T-helper 2 cell treated with Interferon-gamma antibody and Interleukin-4, amounts not matched to agents 5 μg/mL and 100 μg/mL, for 36 hours (primary cell): Measurements from ENCODE around the gene SLAMF9.

Source experiments
- DNase-seq: peaks from one replicate; pipeline ENCODE4 v3.0.0; 2021; ENCODE audit warnings: low spot score
- H3K27ac Mint-ChIP-seq: one replicate; pipeline ENCODE4 v1.8.0; 2021; ENCODE audit warnings: mild to moderate bottlenecking, mixed read lengths
- H3K27me3 Mint-ChIP-seq: one replicate; pipeline ENCODE4 v1.8.0; 2021; ENCODE audit warnings: low read depth, mixed read lengths
- H3K36me3 Mint-ChIP-seq: one replicate; pipeline ENCODE4 v1.8.0; 2021; ENCODE audit warnings: low read depth, mixed read lengths
- H3K4me1 Mint-ChIP-seq: one replicate; pipeline ENCODE4 v1.8.0; 2021; ENCODE audit warnings: low read depth, mixed read lengths
- H3K4me3 Mint-ChIP-seq: one replicate; pipeline ENCODE4 v1.8.0; 2022; ENCODE audit warnings: mild to moderate bottlenecking, moderate library complexity, mixed read lengths
- H3K9me3 Mint-ChIP-seq: one replicate; pipeline ENCODE4 v1.8.0; 2021; ENCODE audit warnings: mixed read lengths

SLAMF9 gene

GRCh38 chr1:159985473-159985872, 31.4 kb upstream of the SLAMF9 start:
- no peak overlapping the region for H3K27ac Mint-ChIP-seq
- peaks cover 29% of the 10 kb centered on the region for H3K27me3 Mint-ChIP-seq
- H3K4me1 Mint-ChIP-seq = no peaks in the 10 kb centered on the region
- DNase-seq = no peak
- H3K9me3 Mint-ChIP-seq = no peaks in the 10 kb centered on the region
- no peak overlapping the region for H3K4me3 Mint-ChIP-seq
- H3K36me3 Mint-ChIP-seq = no peaks in the 10 kb centered on the region

GRCh38 chr1:159983681-159984080, 29.6 kb upstream of the SLAMF9 start:
- Mint-ChIP-seq H3K4me3 (no peak overlapping the region), H3K27me3 (peaks cover 36% of the 10 kb centered on the region), H3K27ac (no peak overlapping the region), H3K9me3 (no peaks in the 10 kb centered on the region), H3K36me3 (no peaks in the 10 kb centered on the region), H3K4me1 (no peaks in the 10 kb centered on the region)
- DNase-seq = no peak

- DNase-seq = no peak
- Mint-ChIP-seq H3K9me3 (no peaks in the 10 kb centered on the region), H3K36me3 (no peaks in the 10 kb centered on the region), H3K4me3 (no peak overlapping the region), H3K4me1 (no peaks in the 10 kb centered on the region), H3K27ac (no peak overlapping the region), H3K27me3 (peaks cover 42% of the 10 kb centered on the region)
Measured at GRCh38 chr1:159982280-159982679, 28.2 kb upstream of the SLAMF9 start.

GRCh38 chr1:159981351-159982055, 27.5 kb upstream of the SLAMF9 start:
- Mint-ChIP-seq H3K4me3 (no peak overlapping the region), H3K27ac (no peak overlapping the region), H3K4me1 (no peaks in the 10 kb centered on the region), H3K9me3 (no peaks in the 10 kb centered on the region), H3K27me3 (peaks cover 47% of the 10 kb centered on the region), H3K36me3 (no peaks in the 10 kb centered on the region)
- DNase-seq = no peak

- no peaks in the 10 kb centered on the region for H3K4me1 Mint-ChIP-seq
- no peak overlapping the region for H3K4me3 Mint-ChIP-seq
- H3K9me3 Mint-ChIP-seq = no peaks in the 10 kb centered on the region
- peaks cover 45% of the 10 kb centered on the region for H3K27me3 Mint-ChIP-seq
- no peaks in the 10 kb centered on the region for H3K36me3 Mint-ChIP-seq
- DNase-seq = no peak
- H3K27ac Mint-ChIP-seq = no peak overlapping the region
Measured at GRCh38 chr1:159980786-159981185, 26.7 kb upstream of the SLAMF9 start.

- H3K9me3 Mint-ChIP-seq = no peaks in the 10 kb centered on the region
Measured at GRCh38 chr1:159980076-159980475, 26.0 kb upstream of the SLAMF9 start.

GRCh38 chr1:159979257-159979656, 25.2 kb upstream of the SLAMF9 start:
- H3K27me3 Mint-ChIP-seq = peaks cover 38% of the 10 kb centered on the region
- no peaks in the 10 kb centered on the region for H3K36me3 Mint-ChIP-seq
- H3K9me3 Mint-ChIP-seq = no peaks in the 10 kb centered on the region
- no peaks in the 10 kb centered on the region for H3K4me1 Mint-ChIP-seq
- no peak for DNase-seq
- H3K4me3 Mint-ChIP-seq = no peak overlapping the region
- H3K27ac Mint-ChIP-seq = no peak overlapping the region

More at GRCh38 chr1:159980076-159980475, 26.0 kb upstream of the SLAMF9 start:
- no peak for DNase-seq
- no peak overlapping the region for H3K4me3 Mint-ChIP-seq
- no peak overlapping the region for H3K27ac Mint-ChIP-seq
- peaks cover 42% of the 10 kb centered on the region for H3K27me3 Mint-ChIP-seq
- H3K4me1 Mint-ChIP-seq = no peaks in the 10 kb centered on the region
- H3K36me3 Mint-ChIP-seq = no peaks in the 10 kb centered on the region

- H3K4me1 Mint-ChIP-seq = no peaks in the 10 kb centered on the region
- no peaks in the 10 kb centered on the region for H3K9me3 Mint-ChIP-seq
- DNase-seq = no peak
- no peak overlapping the region for H3K27ac Mint-ChIP-seq
- no peak overlapping the region for H3K4me3 Mint-ChIP-seq
- H3K36me3 Mint-ChIP-seq = no peaks in the 10 kb centered on the region
- H3K27me3 Mint-ChIP-seq = peaks cover 33% of the 10 kb centered on the region
Measured at GRCh38 chr1:159978107-159978398, 24.0 kb upstream of the SLAMF9 start.

- Mint-ChIP-seq H3K4me3 (no peak overlapping the region), H3K36me3 (no peaks in the 10 kb centered on the region), H3K9me3 (no peaks in the 10 kb centered on the region), H3K27ac (no peak overlapping the region), H3K4me1 (no peaks in the 10 kb centered on the region), H3K27me3 (peaks cover 32% of the 10 kb centered on the region)
- no peak for DNase-seq
Measured at GRCh38 chr1:159977364-159978106, 23.5 kb upstream of the SLAMF9 start.

- no peak for DNase-seq
- H3K27me3 Mint-ChIP-seq = peaks cover 29% of the 10 kb centered on the region
- no peaks in the 10 kb centered on the region for H3K4me1 Mint-ChIP-seq
- no peaks in the 10 kb centered on the region for H3K9me3 Mint-ChIP-seq
- no peak overlapping the region for H3K4me3 Mint-ChIP-seq
- H3K36me3 Mint-ChIP-seq = no peaks in the 10 kb centered on the region
- H3K27ac Mint-ChIP-seq = no peak overlapping the region
Measured at GRCh38 chr1:159974350-159974965, 20.4 kb upstream of the SLAMF9 start.

GRCh38 chr1:159973350-159973940, 19.4 kb upstream of the SLAMF9 start:
- Mint-ChIP-seq H3K4me3 (no peak overlapping the region), H3K4me1 (no peaks in the 10 kb centered on the region), H3K27me3 (peaks cover 30% of the 10 kb centered on the region), H3K9me3 (no peaks in the 10 kb centered on the region), H3K27ac (no peak overlapping the region), H3K36me3 (no peaks in the 10 kb centered on the region)
- DNase-seq = no peak

GRCh38 chr1:159972443-159973205, 18.6 kb upstream of the SLAMF9 start:
- no peaks in the 10 kb centered on the region for H3K36me3 Mint-ChIP-seq

GRCh38 chr1:159970932-159971342, 16.9 kb upstream of the SLAMF9 start:
- no peak for DNase-seq
- peaks cover 38% of the 10 kb centered on the region for H3K27me3 Mint-ChIP-seq
- H3K27ac Mint-ChIP-seq = no peak overlapping the region
- no peaks in the 10 kb centered on the region for H3K4me1 Mint-ChIP-seq
- H3K36me3 Mint-ChIP-seq = no peaks in the 10 kb centered on the region
- no peaks in the 10 kb centered on the region for H3K9me3 Mint-ChIP-seq
- H3K4me3 Mint-ChIP-seq = no peak overlapping the region

More at GRCh38 chr1:159972443-159973205, 18.6 kb upstream of the SLAMF9 start:
- Mint-ChIP-seq H3K4me1 (no peaks in the 10 kb centered on the region), H3K4me3 (no peak overlapping the region), H3K27me3 (peaks cover 33% of the 10 kb centered on the region), H3K27ac (no peak overlapping the region), H3K9me3 (no peaks in the 10 kb centered on the region)
- DNase-seq = no peak
